Activated effector memory CD4-positive, alpha-beta T cell treated with anti-CD3 and anti-CD28 coated beads, Interleukin-2, amount 50 U/mL, for 16 hours (primary cell): ENCODE data around the gene KCNH6.

Source experiments
- DNase-seq: peaks from one replicate; pipeline ENCODE4 v3.0.0-alpha.2; 2020

Gene KCNH6

DNA sequence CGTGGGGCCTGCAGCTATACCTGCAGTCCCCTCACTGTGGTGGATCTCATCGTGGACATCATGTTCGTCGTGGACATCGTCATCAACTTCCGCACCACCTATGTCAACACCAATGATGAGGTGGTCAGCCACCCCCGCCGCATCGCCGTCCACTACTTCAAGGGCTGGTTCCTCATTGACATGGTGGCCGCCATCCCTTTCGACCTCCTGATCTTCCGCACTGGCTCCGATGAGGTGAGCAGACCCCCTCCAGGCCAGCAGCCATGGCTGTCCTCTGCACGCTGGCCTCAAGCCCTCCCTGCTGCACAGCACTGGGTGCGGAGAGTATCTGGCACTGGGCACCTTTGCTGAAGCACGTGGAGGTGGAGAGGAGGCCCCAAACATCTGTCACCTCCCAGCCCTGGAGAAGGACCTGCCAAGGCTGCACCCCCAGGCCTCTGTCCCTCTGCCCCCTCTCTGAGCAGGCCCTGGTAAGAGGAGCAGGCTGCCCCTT is 11.0 kb downstream of the KCNH6 start:
- DNase-seq, result no peak

GRCh38 chr17:63534816-63535455 is 11.8 kb downstream of the KCNH6 start:
- no peak for DNase-seq

GRCh38 chr17:63535640-63536039 is 12.5 kb downstream of the KCNH6 start:
- DNase-seq, result no peak

GRCh38 chr17:63537001-63537400 is 13.8 kb downstream of the KCNH6 start:
- DNase-seq, result no peak

DNA sequence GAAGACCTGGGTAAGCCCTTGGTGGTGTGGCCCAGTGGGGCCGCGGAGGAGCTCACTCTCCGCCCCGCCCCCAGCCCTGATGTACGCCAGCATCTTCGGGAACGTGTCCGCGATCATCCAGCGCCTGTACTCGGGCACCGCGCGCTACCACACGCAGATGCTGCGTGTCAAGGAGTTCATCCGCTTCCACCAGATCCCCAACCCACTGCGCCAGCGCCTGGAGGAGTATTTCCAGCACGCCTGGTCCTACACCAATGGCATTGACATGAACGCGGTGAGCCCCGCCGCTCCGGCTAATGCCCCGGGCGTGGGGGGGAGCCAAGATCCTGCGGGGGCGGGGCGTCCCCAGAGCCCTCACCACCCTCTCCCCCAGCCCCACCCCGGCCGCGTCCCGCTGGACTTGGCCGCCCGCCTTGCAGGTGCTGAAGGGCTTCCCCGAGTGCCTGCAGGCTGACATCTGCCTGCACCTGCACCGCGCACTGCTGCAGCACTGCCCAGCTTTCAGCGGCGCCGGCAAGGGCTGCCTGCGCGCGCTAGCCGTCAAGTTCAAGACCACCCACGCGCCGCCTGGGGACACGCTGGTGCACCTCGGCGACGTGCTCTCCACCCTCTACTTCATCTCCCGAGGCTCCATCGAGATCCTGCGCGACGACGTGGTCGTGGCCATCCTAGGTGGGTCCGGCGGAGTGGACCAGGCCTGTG is 15.0 kb downstream of the KCNH6 start:
- DNase-seq, result no peak

DNA sequence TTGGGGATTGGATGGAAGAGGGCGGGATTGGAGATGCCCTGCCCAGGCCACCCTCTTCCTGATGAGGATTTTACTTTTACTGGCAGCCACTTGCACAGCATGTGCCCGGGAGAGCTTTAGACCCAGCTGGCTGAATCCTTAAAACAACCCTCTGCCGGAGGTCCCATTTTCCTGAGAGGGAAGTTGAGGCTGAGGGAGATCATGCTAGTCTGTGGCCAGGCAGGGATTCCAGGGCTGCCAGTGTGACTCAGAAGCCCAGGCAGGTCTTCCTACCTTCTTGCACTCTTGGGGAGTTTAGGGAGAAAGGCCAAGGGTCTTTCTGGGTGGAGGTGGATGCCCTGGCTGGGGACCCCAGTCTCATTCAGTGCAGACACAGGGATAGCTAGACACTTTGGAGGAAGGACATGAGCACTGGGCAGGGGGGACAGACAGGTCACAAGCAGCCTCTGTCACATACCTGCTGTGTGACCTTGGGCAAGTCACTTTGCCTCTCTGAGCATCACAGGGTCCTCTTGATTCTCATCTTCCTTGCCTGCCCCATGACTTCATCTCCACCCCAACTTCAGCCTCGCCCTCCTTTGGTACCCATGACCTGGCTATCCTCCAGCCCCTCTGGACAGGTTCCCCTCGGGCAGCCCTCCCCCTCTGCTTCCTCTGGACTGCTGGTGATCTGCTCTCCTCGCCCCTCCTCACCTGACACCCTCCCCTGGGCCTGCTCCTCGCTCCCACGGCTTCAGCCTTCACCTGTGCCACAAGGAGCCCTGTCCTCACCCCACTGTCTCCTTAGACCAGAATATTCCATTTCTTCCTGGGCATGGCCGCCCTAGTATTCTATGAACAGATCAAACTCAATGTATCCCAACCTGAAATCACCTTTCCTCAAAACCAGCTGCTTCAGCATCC is 15.8 kb downstream of the KCNH6 start:
- DNase-seq, result peak; percentile 58

- peak; percentile 50 for DNase-seq
Measured at GRCh38 chr17:63540590-63540989, 17.4 kb downstream of the KCNH6 start.

- DNase-seq, result peak; percentile 47
Measured at GRCh38 chr17:63542218-63542545, 19.0 kb downstream of the KCNH6 start.

GRCh38 chr17:63542942-63543821 is 20.0 kb downstream of the KCNH6 start:
- peak; percentile 50 for DNase-seq

GRCh38 chr17:63543822-63544420 is 20.8 kb downstream of the KCNH6 start:
- peak; percentile 50 for DNase-seq

DNA sequence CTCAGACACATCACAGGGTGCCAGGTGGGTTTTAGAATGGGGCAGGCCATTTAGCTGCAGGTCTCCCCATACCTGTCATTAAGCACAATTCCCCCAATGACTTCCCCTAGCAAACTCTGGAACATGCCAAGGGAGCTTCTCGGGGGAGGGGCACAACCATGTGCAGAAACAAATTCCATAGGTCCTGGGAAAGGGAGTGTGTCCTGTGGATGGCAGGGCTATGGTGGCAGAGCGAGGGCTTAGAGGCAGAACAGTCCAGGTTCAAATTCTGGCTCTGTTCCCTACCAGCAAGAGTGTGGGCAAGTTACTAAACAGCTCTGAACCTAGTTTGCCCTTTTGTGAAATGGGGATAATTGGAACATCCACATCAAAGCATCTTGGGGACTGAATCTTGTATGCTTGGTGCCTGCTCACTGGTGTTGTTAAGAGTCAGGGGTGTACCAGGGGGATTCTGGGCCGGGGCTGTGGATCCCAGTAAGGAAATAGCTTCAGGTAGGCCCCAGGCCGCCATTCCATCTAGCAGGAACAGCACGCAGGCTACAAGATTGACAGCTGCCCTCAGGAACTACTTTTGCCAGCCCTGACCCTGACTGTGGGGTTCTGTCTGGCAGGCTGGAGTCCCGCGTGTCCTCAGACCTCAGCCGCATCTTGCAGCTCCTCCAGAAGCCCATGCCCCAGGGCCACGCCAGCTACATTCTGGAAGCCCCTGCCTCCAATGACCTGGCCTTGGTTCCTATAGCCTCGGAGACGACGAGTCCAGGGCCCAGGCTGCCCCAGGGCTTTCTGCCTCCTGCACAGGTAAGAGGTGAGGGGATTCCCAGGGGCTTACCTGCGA is 21.5 kb downstream of the KCNH6 start:
- DNase-seq, result peak; percentile 59

DNA sequence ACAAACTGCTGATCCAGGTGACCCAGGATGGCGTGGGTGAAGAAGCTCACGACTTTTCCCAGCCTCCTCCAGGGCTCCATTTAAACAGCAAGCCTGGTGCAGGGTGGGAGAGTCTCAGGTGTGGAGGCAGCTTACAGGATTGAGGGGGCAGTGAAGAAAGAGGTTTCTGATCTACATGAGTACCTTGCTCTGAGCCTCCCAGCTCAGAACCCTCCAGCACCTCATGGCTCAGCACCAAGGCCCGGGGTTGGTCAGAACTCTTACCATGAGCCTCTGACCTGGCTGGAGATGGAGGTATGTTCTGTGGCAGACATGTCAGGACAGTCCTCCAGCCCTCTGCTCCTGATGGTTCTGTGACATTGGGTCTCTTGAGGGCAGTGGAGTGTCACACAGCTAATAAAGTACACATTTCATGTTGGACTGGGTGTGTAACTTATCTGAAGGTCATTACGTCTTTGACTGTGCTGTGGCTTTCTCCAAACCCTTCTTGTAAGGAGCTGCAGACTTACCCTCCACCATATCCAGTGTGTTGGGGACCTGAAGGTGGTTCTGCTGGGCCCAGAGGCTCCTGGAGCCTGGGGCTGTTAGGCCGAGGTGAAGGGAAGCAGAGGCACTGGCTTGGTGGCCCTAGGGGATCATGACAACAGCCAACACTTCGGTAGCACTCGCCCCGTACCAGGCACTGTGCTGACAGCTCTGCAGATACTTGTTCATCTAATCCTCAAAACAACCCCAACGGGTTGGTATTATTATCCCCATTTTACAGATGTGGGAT is 23.3 kb downstream of the KCNH6 start:
- peak; percentile 37 for DNase-seq

DNA sequence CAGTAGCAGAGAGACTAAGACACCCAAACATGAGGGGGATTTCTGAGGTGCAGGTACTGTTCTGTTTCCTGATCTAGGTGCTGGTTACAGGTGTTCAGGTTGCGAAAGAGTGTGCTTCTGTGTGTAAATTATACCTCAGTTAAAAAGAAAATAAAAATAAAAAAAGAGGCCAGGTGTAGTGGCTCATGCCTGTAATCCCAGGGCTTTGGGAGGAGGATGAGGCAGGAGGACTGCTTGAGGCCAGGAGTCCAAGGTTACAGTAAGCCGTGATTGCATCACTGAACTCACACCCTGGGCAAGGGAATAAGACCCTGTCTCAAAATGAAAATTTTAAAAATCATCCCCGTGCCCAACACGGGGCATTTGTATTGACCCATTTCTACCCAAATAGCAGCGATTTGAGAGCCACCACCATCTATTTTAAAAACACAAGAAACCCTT is 23.9 kb downstream of the KCNH6 start:
- DNase-seq, result no peak

- no peak for DNase-seq
Measured at GRCh38 chr17:63549289-63549945, 26.3 kb downstream of the KCNH6 start.

DNA sequence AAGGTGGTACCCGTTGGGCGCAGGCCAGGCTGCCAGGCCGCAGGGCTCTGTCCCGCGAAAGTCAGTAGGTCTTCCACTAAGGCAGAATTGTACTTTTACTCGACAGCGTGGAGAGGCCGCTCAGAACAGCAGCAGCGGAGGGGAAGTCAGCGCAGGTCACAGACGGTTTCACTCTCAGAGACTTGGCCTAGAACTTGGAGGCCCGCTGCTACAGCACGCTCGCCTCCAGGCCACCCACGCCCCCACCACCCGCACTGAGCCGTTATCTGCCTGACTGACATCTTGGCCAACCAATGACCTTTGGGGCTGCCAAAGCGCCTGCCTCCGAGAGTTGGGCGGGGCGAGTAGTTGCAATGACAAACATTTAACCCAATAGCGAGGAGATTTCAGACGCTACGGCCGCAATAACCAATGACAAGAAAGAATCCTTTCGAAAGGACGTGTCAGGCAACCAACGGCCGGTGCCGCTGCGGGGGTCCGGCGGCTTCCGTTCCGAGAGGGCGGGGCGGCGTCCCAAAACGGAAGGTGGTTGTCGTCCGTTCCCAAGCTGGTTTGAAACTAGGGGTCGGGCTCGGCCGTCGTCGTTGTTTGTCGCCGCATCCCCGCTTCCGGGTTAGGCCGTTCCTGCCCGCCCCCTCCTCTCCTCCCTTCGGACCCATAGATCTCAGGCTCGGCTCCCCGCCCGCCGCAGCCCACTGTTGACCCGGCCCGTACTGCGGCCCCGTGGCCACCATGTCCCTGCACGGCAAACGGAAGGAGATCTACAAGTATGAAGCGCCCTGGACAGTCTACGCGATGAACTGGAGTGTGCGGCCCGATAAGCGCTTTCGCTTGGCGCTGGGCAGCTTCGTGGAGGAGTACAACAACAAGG is 27.0 kb downstream of the KCNH6 start, which contains the start of gene DCAF7:
Gene DCAF7, plus strand, starts transcription at position 532 of the 871 bp plus-strand sequence. Its CDS starts 201 bp downstream, at position 733.
- DNase-seq, result peak; percentile 100

- DNase-seq, result peak; percentile 71
Measured at GRCh38 chr17:63550817-63551639, 27.9 kb downstream of the KCNH6 start.

DNA sequence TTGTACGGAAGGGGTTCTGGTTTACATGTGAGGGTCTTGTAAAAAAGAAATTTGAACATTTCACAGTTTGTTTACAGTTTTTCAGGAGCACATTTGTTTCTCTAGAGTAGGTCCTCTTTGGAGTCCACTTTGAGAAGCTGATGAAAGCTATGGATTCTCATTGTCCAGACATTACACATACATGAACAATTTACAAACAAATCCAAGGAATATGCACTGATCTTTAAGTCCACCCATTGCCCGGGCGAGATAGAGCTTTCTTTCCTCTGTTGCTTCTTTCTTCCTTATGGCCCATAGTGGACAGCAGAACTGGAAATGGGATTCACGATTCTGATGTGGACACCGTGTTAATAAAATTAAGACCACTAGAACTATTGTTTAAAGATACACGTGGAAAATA is 29.1 kb downstream of the KCNH6 start:
- DNase-seq, result no peak
